A549 (cell line): ENCODE data around the gene XPO5. TPM values are rescaled to one million over a fixed set of nuclear protein-coding genes. Genes with fewer than 3 reads are reported as not detected.

ENCODE experiments used
- ATAC-seq, 2 experiments: fragments of 200-7000 bp in 1 of 2; fragments of >200 bp in 1 of 2; cut with Nextera tagmentation in 1 of 2; cut with Tn5 transposase in 1 of 2; 3 replicates each; pipeline versions ENCODE4 v1.8.0 to v1.9.1; 2018 to 2020; ENCODE audit warnings: mild to moderate bottlenecking in 1 of 2, moderate library complexity in 1 of 2
- CTCF ChIA-PET: fragments of 300-600 bp; sonication (Branson Sonifier 250); formaldehyde crosslinking; extraction: SDS; loops from one replicate; lab custom pipeline; 2021; ENCODE audit warnings: antibody characterized with exemption, inconsistent platforms; lab: Yijun Ruan, JAX
- POLR2A ChIA-PET: fragments of 350-600 bp; formaldehyde crosslinking; extraction: SDS; loops from one replicate; lab custom pipeline; 2021; ENCODE audit warnings: antibody characterized with exemption, inconsistent platforms; lab: Yijun Ruan, JAX
- DNase-seq, 2 experiments: peaks; one replicate each; pipeline versions ENCODE4 v3.0.0 to v3.0.0-alpha.2; 2011 to 2016; ENCODE audit warnings: low read depth in 1 of 2, low spot score in 1 of 2
- FAIRE-seq: peaks from 2 replicates; lab custom pipeline; 2011; peaks lifted over from hg19 to GRCh38; lab: Jason Lieb, UNC
- H3K27ac ChIP-seq, 2 experiments: fragments of >200 bp; sonication (Bioruptor Twin); formaldehyde crosslinking; 3 replicates each; pipeline ENCODE4 v1.5.1; 2016 to 2017
- H3K4me1 ChIP-seq: fragments of >200 bp; sonication (Bioruptor Twin); formaldehyde crosslinking; 3 replicates; pipeline ENCODE4 v1.6.1; 2016
- H3K4me2 ChIP-seq: fragments of >200 bp; sonication (Bioruptor Twin); formaldehyde crosslinking; 3 replicates; pipeline ENCODE4 v1.6.1; 2016
- H3K4me3 ChIP-seq: fragments of >200 bp; sonication (Bioruptor Twin); formaldehyde crosslinking; 3 replicates; pipeline ENCODE4 v1.5.1; 2016
- H3K9me3 ChIP-seq: fragments of >200 bp; sonication (Bioruptor Twin); formaldehyde crosslinking; 3 replicates; pipeline ENCODE4 v1.6.1; 2016
- CBX8 ChIP-seq: fragments of 200-600 bp; sonication (generic); IDR thresholded peaks from 2 replicates; pipeline ENCODE4 v1.6.1; 2016
- CHD2 ChIP-seq: fragments of 150-350 bp; IDR thresholded peaks from 2 replicates; pipeline ENCODE4 v1.6.1; 2014; ENCODE audit warnings: low read length; ENCODE audit not compliant: partially characterized antibody
- E2F6 ChIP-seq: IDR thresholded peaks from 2 replicates; pipeline ENCODE4 v1.6.1; 2012; ENCODE audit warnings: low read depth, borderline replicate concordance
- EHF ChIP-seq: fragments of 250-450 bp; sonication (Bioruptor Pico); IDR thresholded peaks from 2 replicates; pipeline ENCODE4 v1.5.0; 2020; ENCODE audit warnings: mild to moderate bottlenecking
- ELK1 ChIP-seq: fragments of 150-350 bp; IDR thresholded peaks from 2 replicates; pipeline ENCODE4 v1.6.1; 2014; ENCODE audit warnings: low read depth, mild to moderate bottlenecking, low read length
- FOSB ChIP-seq: fragments of 250-450 bp; sonication (Bioruptor Pico); IDR thresholded peaks from 2 replicates; pipeline ENCODE4 v1.5.0; 2020; ENCODE audit warnings: mild to moderate bottlenecking, moderate library complexity
- FOSL2 ChIP-seq, 2 experiments: fragments of 450-650 bp in 1 of 2; fragments of >200 bp in 1 of 2; sonication (Bioruptor Twin) in 1 of 2; formaldehyde crosslinking; IDR thresholded peaks; 2 replicates each; pipeline versions ENCODE4 v1.5.0 to v1.6.1; 2016 to 2020; ENCODE audit warnings: mild to moderate bottlenecking in 1 of 2, moderate library complexity in 1 of 2
- GATA3 ChIP-seq: IDR thresholded peaks from 2 replicates; pipeline ENCODE4 v1.6.1; 2012; ENCODE audit warnings: borderline replicate concordance
- JUN ChIP-seq, 2 experiments: fragments of >200 bp; sonication (Bioruptor Twin); formaldehyde crosslinking; IDR thresholded peaks; 2 replicates in 1 of 2; 3 replicates in 1 of 2; pipeline ENCODE4 v1.6.1; 2016 to 2017
- KDM5A ChIP-seq: fragments of 200-600 bp; sonication (generic); IDR thresholded peaks from 2 replicates; pipeline ENCODE4 v1.6.1; 2016; ENCODE audit warnings: antibody characterized with exemption, mild to moderate bottlenecking
- MAX ChIP-seq: IDR thresholded peaks from 2 replicates; pipeline ENCODE4 v1.6.1; 2012
- MAZ ChIP-seq: fragments of 150-350 bp; IDR thresholded peaks from 2 replicates; pipeline ENCODE4 v1.6.1; 2014; ENCODE audit warnings: antibody characterized with exemption, low read depth, low read length, borderline replicate concordance
- NFE2L2 ChIP-seq: fragments of 150-350 bp; conservative IDR thresholded peaks from 2 replicates; pipeline ENCODE4 v1.6.1; 2014; ENCODE audit warnings: low read length
- NPAS2 ChIP-seq: fragments of 250-450 bp; sonication (Bioruptor Pico); IDR thresholded peaks from 2 replicates; pipeline ENCODE4 v1.8.0; 2022; ENCODE audit warnings: mild to moderate bottlenecking, moderate library complexity, borderline replicate concordance
- RARB ChIP-seq: fragments of 250-450 bp; sonication (Bioruptor Pico); IDR thresholded peaks from 2 replicates; pipeline ENCODE4 v1.8.0; 2021; ENCODE audit warnings: mild to moderate bottlenecking, moderate library complexity
- SREBF2 ChIP-seq: fragments of 450-650 bp; IDR thresholded peaks from 2 replicates; pipeline ENCODE4 v1.6.1; 2014; ENCODE audit warnings: mild to moderate bottlenecking, moderate library complexity
- TFCP2L1 ChIP-seq: fragments of 250-450 bp; sonication (Bioruptor Pico); IDR thresholded peaks from 2 replicates; pipeline ENCODE4 v1.5.0; 2021; ENCODE audit warnings: mild to moderate bottlenecking
- TP53 ChIP-seq: fragments of 250-450 bp; sonication (Bioruptor Pico); IDR thresholded peaks from 2 replicates; pipeline ENCODE4 v1.5.0; 2021; ENCODE audit warnings: mild to moderate bottlenecking, moderate library complexity
- USF2 ChIP-seq: fragments of 450-650 bp; IDR thresholded peaks from 2 replicates; pipeline ENCODE4 v1.6.1; 2014; ENCODE audit warnings: antibody characterized with exemption
- ZSCAN20 ChIP-seq: fragments of 250-450 bp; sonication (Bioruptor Pico); IDR thresholded peaks from 2 replicates; pipeline ENCODE4 v1.8.0; 2022; ENCODE audit warnings: mild to moderate bottlenecking, moderate library complexity
- WGBS: methylation state at CpG from one replicate; pipeline ENCODE4 v1.1.6; 2017; ENCODE audit errors: missing lambda C conversion rate; 5-methylcytosine and 5-hydroxymethylcytosine counted together
- polyA plus RNA-seq, 4 experiments: library from polyadenylated mRNA; depleted of rRNA in 3 of 4; stranded (reverse); fragments of >200 nt; fragmentation: RNase III in 1 of 4; extraction: RNeasy Plus Mini Kit Qiagen cat#74134 plus additional on column Dnase treatment in 1 of 4; gene quantifications; 2 replicates in 3 of 4; 3 replicates in 1 of 4; pipeline ENCODE4 v1.2.3, GENCODE V29; 2011 to 2017

The XPO5 gene
- polyA plus RNA-seq, 2 of the 4 experiments (the other 2 are of a cell fraction), result 24.8 to 51.0 TPM

- Histone ChIP-seq H3K4me3 (no peak overlapping the region), H3K27ac (no peak overlapping the region), H3K4me2 (no peak overlapping the region), H3K9me3 (no peaks in the 10 kb centered on the region), H3K4me1 (peaks cover 9% of the 10 kb centered on the region)
- ChIA-PET POLR2A (no interaction called here), CTCF (interaction anchor here (0.6 to 5.9 kb wide), 29 partner anchors 10 to 284 kb away, joined by 3 to 79 read pairs (median 6); partner anchors contain the start of genes CRIP3, DLK2, DNPH1 and POLR1C)
- TF ChIP-seq CBX8 (no peak), SREBF2 (no peak), TFCP2L1 (CRISPR knock-in tag) (no peak), KDM5A (no peak), ELK1 (no peak), MAZ (no peak), FOSL2 (IDR thresholded peaks at IDR 0.05) (no peak), FOSL2 (CRISPR knock-in tag; IDR thresholded peaks at IDR 0.05) (no peak), TP53 (CRISPR knock-in tag) (no peak), EHF (no peak), MAX (no peak), JUN (IDR thresholded peaks at IDR 0.05) (no peak), NFE2L2 (no peak), CHD2 (no peak)
- FAIRE-seq (no peak), ATAC-seq (no peak), DNase-seq (no peak)
- 56% methylated on average over 2 of the region's 6 CpGs for WGBS
Measured at GRCh38 chr6:43505718-43506117, 70.1 kb downstream of the XPO5 start.

- ATAC-seq, result no peak
- TF ChIP-seq ELK1 (no peak), GATA3 (no peak), NPAS2 (CRISPR knock-in tag) (no peak), FOSB (CRISPR knock-in tag) (no peak), CBX8 (no peak), RARB (CRISPR knock-in tag) (no peak), ZSCAN20 (CRISPR knock-in tag) (no peak), USF2 (no peak), E2F6 (no peak)
- DNase-seq, result no peak
- H3K27ac ChIP-seq, result no peak overlapping the region
- no peak overlapping the region for H3K4me2 ChIP-seq
- 0 out of 3 replicates have a peak, but pooled peaks cover 4% of the 10 kb centered on the region for H3K4me1 ChIP-seq
- no peak overlapping the region for H3K4me3 ChIP-seq
- no peak for FAIRE-seq
- 98% methylated on average over 7 of the region's 26 CpGs for WGBS
- ChIA-PET CTCF (interaction anchor here (0.6 to 5.9 kb wide), 14 partner anchors 9 to 275 kb away, joined by 3 to 79 read pairs (median 8); partner anchors contain the start of genes CRIP3, DNPH1, POLR1C and YIPF3), POLR2A (interaction anchor here (0.5 kb wide), 1 partner anchor 48 kb away, joined by 9 read pairs; no protein-coding TSS in a partner anchor)
- H3K9me3 ChIP-seq, result no peaks in the 10 kb centered on the region
Measured at GRCh38 chr6:43504756-43505593, 70.9 kb downstream of the XPO5 start.
